GM18951 (cell line): Measurements from ENCODE around the gene TRAPPC10.

Experiments
- POLR2A ChIP-seq: IDR thresholded peaks from 4 replicates; pipeline ENCODE4 v1.6.1; 2011; ENCODE audit warnings: mild to moderate bottlenecking; ENCODE audit not compliant: insufficient read length, insufficient read depth; ENCODE audit errors: extremely low read depth
- in situ Hi-C: fragments of 300-500 bp; cut with MboI; formaldehyde crosslinking; loops from one replicate; pipeline ENCODE4 v1.12.0; 2022; ENCODE audit warnings: low sequenced_read_pairs, mixed read lengths, inconsistent platforms; ENCODE audit not compliant: unreplicated experiment

Gene TRAPPC10

DNA sequence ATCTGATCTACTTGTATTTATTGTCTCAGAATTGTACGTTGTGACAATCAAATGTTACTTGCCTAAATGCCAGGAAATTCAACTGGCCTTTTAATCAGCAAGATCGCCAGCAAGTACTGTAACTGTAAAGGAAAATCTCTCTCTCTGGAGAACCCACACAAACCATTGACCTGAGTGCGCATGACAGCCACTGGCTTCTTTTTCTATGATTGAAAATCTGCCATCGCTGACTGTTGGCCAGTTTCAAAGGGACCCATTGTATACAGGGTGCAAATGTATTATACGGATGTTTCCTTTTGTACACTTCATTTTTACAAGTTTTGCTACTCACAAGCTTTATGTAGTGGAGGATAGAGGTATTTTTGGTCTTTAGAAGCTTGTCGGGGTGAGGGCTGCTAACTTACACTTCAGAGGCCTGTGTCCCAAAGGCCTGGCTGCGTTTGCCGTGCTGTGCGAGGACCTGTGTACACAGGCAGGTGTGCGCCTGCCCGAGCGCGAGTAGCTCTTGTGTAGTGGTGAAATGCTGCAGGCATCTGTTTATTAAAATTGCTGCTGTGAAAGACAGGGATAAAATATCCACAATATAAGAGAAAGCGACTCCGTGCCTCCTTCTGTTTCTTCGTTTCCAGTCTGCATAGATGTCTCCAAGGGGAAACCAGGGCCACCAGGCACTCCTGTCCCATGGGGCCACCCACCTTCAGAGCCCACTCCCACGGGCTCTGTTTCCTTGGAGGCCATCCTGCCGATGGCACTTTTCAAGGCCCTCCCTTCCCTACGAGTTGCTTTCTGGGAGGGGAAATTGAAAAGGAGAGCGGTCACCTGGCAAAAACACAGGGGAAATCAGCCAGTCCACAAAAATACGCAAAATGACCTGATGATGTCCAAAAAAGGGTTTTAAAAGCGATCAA is 25.3 kb upstream of the TRAPPC10 start:
- in situ Hi-C loops: no loop called here
- TF ChIP-seq POLR2A: no peak

DNA sequence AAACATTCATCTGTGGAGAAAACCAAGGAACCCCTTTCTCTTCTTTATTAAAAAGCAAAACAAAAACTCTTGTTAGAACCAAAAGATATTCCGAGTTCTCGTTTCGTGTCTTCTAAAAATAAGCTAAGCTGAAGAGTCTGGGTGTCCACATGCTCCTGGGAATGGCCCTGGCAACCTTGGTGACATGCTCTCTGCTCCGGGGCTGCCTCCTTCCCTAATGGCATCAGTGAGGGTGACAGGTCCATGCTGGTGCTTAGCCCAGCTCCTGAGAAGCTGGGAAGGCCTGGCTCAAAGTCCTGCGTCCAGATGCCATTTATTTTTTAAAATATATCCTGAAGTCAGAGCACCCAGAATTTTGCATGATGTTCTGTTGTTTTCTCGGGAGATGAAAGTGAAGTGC is 24.6 kb upstream of the TRAPPC10 start:
- in situ Hi-C loops: no loop called here
- no peak for TF ChIP-seq POLR2A

DNA sequence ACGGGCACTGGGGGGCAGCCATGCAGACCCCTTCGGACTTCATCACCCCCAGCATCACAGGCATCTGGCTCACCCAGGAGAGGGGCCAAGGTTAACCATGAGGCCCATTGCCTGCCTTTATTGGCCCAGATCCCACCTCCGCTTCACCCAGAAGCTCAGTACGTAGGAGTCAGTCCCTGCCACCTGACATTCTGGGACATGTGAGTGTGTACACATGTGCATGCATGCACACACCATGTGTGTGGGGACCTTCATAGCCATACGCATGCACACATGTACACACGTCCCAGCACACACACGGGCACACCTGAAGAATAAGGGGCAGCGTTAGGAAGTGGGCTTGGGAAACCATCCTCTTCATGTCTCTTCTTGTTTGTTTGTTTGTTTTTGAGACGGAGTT is 24.1 kb upstream of the TRAPPC10 start:
- TF ChIP-seq POLR2A: no peak
- in situ Hi-C loops: no loop called here

DNA sequence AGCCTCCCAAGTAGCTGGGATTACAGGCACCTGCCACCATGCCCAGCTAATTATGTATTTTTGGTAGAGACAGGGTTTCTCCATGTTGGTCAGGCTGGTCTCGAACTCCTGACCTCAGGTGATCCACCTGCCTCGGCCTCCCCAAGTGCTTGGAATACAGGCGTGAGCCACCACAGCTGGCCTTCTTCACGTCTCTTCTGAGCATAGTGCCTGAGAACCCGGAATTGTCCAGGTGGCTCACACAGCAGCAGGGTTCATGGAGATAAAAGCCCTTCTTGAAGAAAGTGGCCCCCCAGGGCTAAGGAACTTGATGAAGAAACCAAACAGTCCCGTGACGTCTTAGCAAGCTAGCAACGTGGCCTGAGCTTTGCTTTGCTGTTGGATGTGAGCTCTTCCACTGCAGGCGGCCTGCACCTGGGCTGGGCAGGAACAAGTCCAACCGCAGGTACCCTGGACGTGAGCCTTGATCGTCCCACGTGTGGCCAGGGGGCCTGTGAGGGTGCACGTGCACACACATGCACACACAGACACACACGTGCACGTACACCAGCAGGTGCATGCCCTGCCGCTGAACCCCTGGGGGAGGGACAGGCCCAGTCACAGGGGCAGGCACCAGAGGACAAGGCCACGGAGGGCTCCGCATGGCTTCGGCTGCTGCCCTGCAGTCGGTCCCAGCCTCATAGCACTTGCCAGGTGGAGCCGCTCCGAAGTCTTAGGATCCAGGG is 23.4 kb upstream of the TRAPPC10 start:
- in situ Hi-C loops: no loop called here
- no peak for TF ChIP-seq POLR2A

DNA sequence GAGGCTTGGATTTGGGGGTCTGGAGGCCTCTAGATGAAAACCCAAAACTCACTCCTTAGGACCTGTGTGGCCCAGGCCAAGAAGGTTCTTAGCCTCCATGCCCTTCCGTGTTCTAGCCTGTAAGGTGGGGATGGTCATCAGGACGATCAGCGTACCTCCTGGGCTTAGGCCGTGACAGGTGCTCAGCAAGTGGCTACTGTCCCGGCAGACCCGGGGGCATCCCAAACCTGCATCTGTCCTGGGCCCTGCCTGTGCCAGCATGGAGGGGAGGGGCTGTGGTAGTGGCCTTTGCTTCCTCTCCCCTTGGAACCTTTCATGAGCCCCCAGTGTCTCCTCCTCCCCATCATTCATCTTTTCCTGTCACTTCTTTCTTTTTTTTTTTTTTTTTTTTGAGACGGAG is 22.7 kb upstream of the TRAPPC10 start:
- in situ Hi-C loops: no loop called here
- no peak for TF ChIP-seq POLR2A

DNA sequence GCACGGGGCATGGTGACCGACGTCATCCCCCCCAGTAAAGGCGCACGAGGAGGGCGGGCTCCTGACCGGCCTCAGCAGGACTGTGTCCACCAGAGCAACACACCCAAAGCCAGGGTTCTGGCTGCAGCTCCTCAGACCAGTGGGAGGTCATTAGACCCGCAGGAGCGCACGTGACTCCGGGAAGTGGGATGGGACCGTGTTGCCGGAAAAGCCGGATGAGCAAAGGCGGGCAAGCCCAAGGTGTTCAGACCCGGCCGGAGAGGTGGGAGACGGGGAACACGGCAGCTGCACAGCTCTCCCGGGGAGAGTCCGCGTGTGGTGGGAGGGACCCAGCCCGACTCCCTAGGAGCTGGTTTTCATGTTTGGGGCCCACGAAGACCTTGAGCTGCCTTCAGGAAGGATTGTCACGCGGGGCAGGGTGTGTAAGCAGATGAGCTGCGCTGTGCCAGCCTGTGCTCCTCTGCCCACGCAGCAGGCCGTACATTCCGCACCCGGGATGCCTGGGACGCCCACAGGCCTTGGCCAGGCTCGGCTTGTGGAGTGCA is 20.6 kb upstream of the TRAPPC10 start:
- no peak for TF ChIP-seq POLR2A
- in situ Hi-C loops: no loop called here

DNA sequence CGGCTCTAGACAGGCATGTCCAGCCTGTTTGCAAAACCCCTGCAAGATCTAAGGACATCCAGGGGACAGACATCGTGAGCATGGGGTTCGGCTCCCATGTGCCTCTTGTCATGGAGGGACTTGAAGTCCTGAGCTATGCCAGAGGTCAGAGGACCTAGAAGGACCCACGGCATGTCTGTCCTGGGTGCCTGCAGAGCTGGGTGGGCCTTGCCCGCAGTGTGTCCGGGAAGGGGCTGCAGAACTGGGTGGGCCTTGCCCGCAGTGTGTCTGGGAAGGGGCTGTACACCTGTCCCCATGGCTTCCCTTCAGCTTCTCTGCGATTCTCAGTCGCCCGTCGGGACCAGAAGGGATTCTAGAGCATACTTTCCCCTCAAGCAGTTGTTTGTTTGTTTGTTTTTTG is 20.0 kb upstream of the TRAPPC10 start:
- in situ Hi-C loops: no loop called here
- TF ChIP-seq POLR2A: no peak

DNA sequence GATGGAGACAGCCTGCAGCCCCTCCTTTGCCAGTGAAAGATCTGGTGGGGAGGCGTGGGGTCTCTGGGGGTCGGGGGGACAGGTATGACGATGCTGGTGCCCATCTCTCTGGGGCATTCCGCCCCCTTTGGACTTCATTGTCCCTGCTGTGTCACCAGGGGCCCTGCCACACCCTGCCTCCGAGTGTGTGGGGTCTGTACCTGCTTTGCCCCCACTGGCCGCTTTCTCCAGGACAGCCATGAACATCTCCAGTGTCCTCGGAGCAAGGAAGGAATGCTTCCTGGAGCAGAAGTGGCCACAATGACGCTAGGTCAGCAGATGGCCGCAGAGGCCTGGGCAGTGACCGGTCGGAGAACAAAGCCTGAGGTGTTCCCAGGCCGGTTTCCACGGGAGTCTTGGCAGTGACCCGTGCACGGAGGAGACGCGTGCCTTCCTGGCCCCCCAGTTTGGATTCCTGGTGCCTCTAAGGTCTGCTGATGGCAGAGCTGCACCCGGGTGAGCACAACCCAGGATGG is 18.6 kb upstream of the TRAPPC10 start:
- no peak for TF ChIP-seq POLR2A
- in situ Hi-C loops: no loop called here

DNA sequence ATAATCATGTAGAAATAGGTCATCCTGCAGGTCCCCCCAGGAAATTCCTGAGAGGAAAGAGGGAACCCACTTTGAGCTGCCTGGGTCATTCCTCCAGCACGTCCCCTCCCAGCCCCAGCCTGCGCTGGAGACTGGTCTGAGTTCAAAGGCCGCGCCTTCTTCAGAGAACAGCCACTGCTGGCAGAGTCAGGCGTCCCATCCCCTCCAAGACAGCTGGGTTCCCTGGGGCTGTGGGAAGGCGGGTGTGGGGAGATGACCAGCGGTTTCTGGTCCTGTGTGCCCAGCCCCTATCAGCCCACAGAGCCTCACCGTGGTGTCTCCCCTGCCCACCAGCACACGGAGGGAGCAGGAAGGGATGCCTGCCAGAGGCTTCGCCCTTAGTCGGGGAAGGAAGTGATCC is 18.0 kb upstream of the TRAPPC10 start:
- TF ChIP-seq POLR2A: no peak
- in situ Hi-C loops: no loop called here

DNA sequence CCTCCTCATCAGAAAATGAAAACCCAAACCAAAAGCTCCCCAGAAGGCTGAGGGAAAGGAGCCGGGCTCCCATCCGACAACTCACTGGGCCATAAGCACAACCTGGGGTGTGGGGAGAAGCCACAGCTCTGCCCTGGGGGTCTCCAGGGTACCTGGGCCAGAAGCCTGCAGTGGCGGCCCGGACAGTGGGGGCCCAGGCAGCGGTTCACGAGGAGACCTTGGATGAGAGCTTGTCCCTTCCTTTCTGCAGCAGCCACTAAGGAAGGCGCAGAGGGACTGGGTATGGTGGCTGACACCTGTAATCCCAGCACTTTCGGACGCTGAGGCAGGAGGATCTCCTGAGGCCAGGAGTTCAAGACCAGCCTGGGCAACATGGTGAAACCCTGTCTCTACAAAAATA is 17.5 kb upstream of the TRAPPC10 start:
- TF ChIP-seq POLR2A: no peak
- in situ Hi-C loops: no loop called here

DNA sequence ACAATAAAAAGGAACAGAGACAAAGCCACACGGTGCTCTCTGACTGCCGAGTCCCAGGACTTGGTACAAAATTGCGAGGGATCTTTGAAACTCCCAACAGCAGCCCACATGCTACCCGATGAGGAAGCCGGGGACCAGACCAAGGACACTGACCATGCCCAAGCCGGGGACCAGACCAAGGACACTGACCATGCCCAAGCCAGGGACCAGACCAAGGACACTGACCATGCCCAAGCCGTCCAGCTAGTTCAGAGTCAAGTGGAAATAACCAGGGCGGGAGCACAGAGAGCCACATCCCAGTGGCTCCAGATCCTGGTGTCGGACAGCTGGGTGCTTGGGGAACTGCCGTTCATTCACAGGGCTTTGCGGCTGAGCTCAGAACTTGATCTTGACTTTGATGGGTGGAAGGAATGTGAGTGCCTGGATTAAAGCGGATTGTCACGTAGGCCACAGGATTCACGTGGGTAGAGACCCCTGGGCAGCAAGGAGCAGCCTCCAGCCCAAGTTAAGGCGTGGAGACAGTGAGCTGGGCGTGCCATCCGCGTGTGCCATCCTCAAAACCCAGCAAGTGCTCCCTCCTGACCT is 16.5 kb upstream of the TRAPPC10 start:
- no peak for TF ChIP-seq POLR2A
- in situ Hi-C loops: no loop called here

DNA sequence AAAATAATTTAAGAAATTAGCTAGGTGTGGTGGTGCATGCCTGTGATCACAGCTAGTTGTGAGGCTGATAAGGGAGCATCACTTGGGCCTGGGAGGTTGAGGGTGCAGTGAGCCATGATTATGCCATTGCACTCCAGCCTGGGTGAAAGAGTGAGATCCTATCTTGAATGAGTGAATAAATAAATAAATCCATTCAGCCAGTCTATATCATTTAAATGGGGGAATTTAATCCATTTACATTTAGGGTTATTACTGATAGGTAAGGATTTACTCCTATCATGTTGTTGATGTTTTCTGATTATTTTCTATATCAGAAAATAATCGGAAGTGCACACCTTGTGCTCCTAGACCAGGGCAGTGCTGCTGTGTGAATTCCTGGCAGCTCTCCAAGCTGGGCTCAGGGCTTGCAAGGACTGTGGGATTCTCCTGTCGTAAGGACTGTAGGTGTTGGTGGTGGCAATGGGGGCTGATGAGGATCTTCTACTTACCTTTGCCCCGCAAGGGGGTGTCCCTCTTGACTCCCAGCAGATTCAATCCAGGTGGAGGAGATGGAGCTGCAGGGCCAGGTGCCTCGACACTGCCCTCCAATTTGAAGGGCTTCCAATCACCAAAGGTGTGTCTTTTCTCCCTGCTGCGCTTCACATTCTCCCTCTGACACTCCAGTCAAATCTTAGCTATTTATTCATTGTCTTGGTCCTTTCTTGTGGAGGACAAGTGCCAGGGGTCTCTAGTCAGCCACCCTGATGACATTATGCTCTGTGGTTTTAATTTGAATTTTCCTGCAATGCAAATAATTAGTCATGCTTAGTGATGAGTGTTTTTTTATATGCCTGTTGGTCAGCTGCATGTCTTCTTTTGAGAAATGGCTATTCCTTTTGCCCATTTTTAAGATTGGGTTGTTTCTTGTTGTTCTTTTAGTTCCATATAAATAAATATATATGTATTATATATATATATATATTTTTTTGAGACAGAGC is 14.1 kb upstream of the TRAPPC10 start:
- TF ChIP-seq POLR2A: no peak
- in situ Hi-C loops: no loop called here

DNA sequence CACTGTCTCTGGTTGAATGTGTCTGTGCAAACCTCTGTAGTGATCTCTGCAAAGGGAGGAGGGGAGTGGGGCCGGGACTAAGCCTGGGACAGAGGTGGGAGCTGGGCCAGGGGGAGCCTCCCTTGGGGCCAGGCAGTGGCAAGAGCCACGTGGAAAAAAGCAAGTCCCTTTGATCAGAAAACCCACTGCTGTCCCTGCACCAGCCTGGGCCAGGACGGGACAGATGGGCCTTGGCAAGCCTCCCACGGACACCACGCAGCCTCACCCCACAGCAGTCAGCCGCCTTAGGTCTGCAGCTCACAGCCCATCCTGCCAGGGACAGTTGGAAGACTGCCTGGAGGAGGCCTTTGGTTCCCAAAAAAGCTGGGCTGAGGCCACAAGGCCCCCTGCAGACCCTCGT is 11.7 kb upstream of the TRAPPC10 start:
- TF ChIP-seq POLR2A: no peak
- in situ Hi-C loops: no loop called here

DNA sequence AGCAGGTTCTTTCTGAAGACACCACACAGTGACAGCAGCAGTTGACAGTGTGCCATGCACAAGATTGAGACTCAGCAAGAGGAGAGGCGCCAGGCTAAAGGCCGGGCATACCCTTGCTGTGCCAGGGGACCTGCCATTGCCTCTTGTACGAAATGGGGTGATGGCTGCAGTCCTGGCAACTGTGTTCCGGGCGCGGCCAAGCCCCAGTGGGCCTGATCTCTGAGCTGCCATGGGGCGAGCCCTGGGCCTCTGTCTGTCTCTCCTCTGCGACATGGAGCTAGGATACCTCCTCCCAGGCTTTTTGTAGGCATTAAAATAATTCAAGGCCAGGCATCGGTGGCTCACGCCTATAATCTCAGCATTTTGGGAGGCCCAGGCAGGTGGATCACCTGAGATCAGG is 9.6 kb upstream of the TRAPPC10 start:
- in situ Hi-C loops: no loop called here
- TF ChIP-seq POLR2A: no peak
